HG02798 (cell line): ENCODE results near the gene TMEM9B.
A peak's percentile ranks its signal among the peaks of the same experiment; 100 is the strongest.
"Not testable (repeated sequence)": the region's sequence is repeated elsewhere in the genome, so short reads cannot be mapped to it uniquely, and the experiment has no call there.

ENCODE experiments used
- ATAC-seq: cut with Tn5 transposase; IDR thresholded peaks from one replicate; pipeline ENCODE4 v1.9.1; 2021; ENCODE audit warnings: mild to moderate bottlenecking; ENCODE audit not compliant: unreplicated experiment, poor library complexity

The TMEM9B gene

GRCh38 chr11:8979365-8979764, 15.1 kb upstream of the TMEM9B start:
- ATAC-seq, result not testable (repeated sequence)

DNA sequence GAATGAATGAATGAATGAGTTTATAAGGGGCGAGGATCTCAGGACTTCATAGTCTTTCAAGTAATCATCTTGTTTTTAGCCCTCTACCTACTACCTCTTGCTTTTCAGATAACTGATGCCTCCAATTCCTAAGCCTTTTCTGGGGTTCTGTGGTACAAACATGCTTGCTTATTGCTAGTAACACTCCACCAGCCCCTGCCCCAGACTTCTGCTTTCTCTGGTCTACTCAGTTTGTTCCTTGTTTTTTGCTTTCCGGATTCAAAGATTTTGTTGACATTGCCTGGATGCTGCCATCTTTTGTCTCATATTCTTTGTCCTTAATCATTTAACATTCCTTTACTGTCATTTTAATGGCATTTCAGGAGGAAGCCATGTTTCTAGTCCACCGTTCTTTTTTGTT, 8.9 kb upstream of the TMEM9B start:
- ATAC-seq, result no peak

- no peak for ATAC-seq
Observed at GRCh38 chr11:8971924-8972316, 7.7 kb upstream of the TMEM9B start.

DNA sequence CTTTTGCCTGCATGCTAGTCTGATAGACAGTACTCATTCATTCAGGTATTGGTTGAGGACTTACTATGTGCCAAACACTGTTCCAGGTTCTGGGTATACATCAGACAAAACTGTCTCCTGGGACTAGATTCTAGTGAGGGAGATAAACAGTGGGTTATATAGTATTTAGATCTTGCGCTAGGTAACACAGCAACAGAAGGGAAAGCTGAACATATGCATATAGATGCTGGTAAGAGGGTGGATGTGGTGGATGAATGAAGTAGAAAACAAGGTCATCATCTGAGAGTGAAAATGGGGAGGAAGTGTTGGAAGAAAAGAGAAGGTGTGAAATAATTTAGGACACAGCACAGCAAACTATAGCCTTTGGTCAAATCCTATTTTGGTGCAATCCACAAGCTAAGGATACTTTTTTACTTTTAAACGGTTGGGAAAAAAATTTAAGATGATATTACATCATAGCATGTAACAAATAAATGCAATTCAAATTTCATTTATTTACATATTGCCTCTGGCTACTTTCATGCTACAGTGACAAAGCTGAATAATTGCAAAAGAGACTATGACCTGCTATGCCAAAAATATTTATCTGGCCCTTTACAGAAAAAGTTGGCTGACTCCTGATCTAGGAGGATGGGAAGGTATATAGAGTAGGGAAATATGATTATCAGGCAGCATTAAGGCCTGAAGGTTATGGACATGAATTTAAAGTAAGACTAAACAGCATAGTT, 7.1 kb upstream of the TMEM9B start:
- no peak for ATAC-seq

DNA sequence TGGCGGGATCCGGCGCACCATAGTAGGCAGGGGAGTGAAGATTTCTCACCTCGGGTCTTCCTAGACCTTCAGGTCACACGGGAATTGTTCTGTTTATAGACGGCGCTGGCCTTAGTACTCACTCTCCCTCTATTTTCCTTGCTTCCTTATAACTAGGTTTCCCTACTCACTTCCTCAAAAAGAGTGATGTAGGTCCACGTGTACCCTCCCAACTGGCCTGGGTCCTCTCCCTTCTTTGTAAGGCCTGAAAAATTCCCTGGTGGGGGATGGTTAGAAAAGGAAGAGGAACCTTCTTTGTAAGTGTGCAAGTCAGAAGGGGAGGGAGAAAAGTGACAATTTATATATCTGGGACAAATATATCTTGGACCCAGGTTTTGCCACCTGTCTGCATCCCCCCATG, 2.9 kb upstream of the TMEM9B start:
- ATAC-seq, result no peak

DNA sequence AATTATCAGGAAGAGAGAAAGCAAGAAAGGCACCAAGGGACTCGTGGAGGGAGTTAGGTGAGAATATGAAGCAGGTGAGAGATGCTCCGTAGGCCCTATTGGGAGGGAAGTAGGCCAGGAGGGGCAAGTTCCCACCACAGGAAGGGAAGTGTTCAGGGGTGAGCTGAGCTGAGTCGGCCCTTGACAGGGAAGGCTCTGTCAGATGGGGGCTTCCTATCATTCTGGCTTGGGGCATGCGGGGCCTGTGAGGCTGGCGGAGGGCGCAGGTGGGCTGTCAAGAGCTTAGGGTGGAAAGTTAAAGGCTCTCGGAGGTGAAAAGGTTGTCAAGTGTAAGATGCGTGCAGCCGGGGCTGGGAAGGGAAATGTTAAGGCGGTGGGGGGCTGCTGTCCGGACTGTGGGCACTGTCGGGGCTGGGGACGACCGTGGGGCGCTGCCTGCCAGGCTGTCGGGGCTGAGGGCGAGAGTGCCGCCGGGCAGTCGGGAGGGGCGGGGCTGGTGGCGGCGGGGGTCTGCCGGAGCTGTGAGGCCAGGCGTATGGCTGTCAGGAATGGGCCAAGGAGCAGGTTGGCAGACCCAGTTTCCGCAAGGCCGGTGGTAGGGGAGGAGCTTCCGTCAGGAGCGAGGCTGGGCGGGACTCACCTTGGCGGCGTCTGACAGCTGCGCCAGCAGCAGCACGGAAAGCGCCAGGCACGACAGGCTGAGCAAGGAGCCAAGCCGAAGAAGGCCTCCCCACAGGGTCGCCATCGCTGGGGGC, 496 bp downstream of the TMEM9B start:
- ATAC-seq, result peak; percentile 74

GRCh38 chr11:8962841-8963240, 1.4 kb downstream of the TMEM9B start:
- no peak for ATAC-seq

GRCh38 chr11:8961401-8961800, 2.8 kb downstream of the TMEM9B start:
- no peak for ATAC-seq

- peak; percentile 43 for ATAC-seq
Observed at GRCh38 chr11:8959546-8960166, 4.6 kb downstream of the TMEM9B start.

DNA sequence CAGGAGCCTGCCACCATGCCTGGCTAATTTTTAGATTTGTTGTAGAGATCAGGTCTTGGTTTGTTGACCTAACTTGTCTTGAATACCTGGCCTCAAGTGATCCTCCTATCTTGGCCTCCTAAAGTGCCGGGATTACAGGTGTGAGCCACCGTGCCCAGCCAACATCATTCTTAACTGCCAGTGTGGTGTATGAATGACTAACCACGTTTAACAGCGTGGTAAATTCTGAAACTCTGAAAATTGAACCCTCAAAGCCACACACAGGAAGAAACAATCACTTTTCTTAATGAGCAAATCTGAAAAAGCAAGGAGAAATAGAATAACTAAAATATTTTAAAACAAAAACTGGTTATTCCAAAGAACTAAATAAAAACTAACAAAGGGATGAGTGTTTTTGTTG, 7.4 kb downstream of the TMEM9B start:
- no peak for ATAC-seq

- ATAC-seq, result no peak
Observed at GRCh38 chr11:8948886-8949285, 15.4 kb downstream of the TMEM9B start.

DNA sequence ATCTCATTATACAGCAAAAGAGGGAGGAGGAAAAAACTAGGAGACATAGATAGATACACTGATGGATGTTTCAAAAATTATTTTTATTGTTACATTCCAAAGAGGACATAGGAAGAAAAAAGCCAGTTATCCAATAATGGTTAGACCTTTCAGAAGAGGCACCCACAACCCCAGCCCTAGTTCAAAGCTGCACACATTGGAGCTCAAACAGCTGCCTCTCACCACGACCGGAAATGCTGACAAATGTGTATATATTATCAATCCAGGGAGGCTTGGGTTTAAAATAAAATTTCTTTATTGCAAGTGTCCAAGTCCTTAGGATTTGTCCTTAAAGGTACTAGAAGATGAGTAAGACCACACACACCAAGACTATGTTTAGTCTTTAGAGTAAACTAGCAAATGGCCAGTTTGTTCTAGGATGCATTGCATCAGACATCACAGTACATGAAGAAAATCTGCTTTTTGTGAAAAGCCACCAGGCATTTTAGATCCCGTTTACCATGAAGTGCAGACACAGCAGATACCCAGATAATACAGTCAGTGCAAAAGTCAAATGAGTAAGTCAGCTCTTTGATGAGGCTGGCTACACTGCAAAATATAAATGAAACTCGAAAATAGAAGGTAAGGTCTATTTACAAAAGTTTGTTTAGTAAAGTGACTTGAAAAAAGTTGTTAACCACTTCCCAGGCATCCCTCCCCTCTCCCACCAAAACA, 16.9 kb downstream of the TMEM9B start:
- ATAC-seq, result no peak

- no peak for ATAC-seq
Observed at GRCh38 chr11:8942518-8943066, 21.6 kb downstream of the TMEM9B start, which contains the start of gene ASCL3. Gene ASCL3, minus strand, starts transcription at chr11:8943016. Its CDS starts 4,855 bp downstream, at chr11:8938161.

GRCh38 chr11:8941341-8942103, 22.7 kb downstream of the TMEM9B start:
- no peak for ATAC-seq

DNA sequence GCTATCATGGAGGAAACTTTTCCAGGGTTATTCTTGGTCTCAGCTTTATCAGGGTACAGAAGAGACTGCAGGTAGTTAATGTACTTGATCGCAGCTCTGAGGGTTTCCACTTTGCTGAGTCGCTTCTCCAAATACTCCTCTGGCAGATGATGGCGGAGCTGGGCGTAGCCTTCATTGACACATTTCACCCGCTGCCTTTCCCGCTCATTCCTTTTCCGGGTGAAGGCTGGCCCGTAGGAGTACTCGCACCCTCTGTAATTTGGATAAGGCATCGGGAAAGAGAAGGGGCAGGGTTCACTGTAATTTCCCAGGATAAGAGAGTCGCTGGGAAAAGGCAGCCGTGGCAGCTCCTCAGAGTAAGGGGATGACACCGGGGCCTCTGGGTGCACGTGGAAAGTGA, 26.6 kb downstream of the TMEM9B start:
- no peak for ATAC-seq

DNA sequence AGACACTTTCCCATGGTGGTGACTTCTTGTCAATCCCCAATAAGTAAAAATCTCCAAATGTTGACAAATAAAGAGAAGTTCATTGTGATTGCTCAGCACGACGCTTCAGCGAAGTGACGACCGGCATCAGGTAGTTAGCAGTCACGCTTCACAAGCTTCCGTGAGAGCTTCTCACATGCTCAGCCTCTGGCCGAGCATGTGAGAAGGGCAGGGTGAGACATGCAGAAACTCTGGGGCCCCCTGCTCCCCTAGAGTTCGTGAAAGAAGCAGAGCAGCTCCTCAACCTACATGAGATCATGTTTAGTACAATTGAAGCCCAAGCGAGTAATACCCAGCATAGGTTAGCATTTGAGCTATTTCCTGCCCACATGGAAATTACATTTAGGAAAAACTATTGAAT, 27.1 kb downstream of the TMEM9B start:
- no peak for ATAC-seq

DNA sequence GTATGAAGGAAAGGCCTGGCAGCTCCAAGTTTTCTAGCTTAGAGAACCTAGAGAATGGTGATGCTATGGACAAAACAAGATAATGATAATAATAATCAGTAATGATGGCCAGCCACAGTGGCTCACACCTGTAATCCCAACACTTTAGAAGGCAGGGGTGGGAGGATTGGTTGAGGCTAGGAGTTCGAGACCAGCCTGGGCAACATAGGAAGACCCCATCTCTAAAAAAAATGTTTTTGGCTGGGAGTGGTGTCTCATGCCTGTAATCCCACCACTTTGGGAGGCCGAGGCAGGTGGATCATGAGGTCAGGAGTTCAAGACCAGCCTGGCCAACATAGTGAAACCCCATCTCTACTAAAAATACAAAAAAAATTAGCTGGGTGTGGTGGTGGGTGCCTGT, 28.5 kb downstream of the TMEM9B start:
- not testable (repeated sequence) for ATAC-seq

GRCh38 chr11:8934742-8935488, 29.3 kb downstream of the TMEM9B start:
- ATAC-seq, result no peak

GRCh38 chr11:8933931-8934330, 30.3 kb downstream of the TMEM9B start:
- ATAC-seq, result no peak
